ENCODE data around the gene CHRDL2.

GRCh38 chr11:74743640-74744039 is 12.4 kb upstream of the CHRDL2 start:
- TF ChIP-seq BACH2 (CRISPR knock-in tag; IDR thresholded peaks at IDR 0.05; ENCODE audit: borderline replicate concordance) (no peak), RARB (CRISPR knock-in tag; IDR thresholded peaks at IDR 0.05) (no peak), ZFP3 (CRISPR knock-in tag; IDR thresholded peaks at IDR 0.05) (no peak), CREB5 (CRISPR knock-in tag; IDR thresholded peaks at IDR 0.05; ENCODE audit: low read depth) (no peak), ARNTL (CRISPR knock-in tag; IDR thresholded peaks at IDR 0.05; ENCODE audit: borderline replicate concordance, low read depth) (no peak), PATZ1 (CRISPR knock-in tag; IDR thresholded peaks at IDR 0.05; ENCODE audit: borderline replicate concordance) (no peak), ZFP30 (CRISPR knock-in tag; IDR thresholded peaks at IDR 0.05) (no peak), PPARA (CRISPR knock-in tag; IDR thresholded peaks at IDR 0.05; ENCODE audit: borderline replicate concordance) (no peak), POU6F1 (CRISPR knock-in tag; IDR thresholded peaks at IDR 0.05; ENCODE audit: borderline replicate concordance, low read depth) (no peak), GLIS3 (CRISPR knock-in tag; IDR thresholded peaks at IDR 0.05) (no peak), CSDC2 (CRISPR knock-in tag; IDR thresholded peaks at IDR 0.05) (no peak)

Measured in SK-N-SH treated with all-trans-retinoic acid at 6 μM for 48 hours (cell line).